Endothelial cell (in vitro differentiated cells): ENCODE measurements around the gene SLC15A5. TPM values are rescaled to one million over a fixed set of nuclear protein-coding genes. Genes with fewer than 3 reads are reported as not detected.

Experiments used
- DNase-seq: peaks from one replicate; pipeline ENCODE4 v3.0.0; 2021; ENCODE audit warnings: low spot score
- H3K27ac Mint-ChIP-seq: one replicate; pipeline ENCODE4 v1.8.0; 2021; ENCODE audit warnings: mixed read lengths, inconsistent platforms; ENCODE audit not compliant: unreplicated experiment
- H3K27me3 Mint-ChIP-seq: one replicate; pipeline ENCODE4 v1.8.0; 2021; ENCODE audit warnings: mild to moderate bottlenecking, moderate library complexity, mixed read lengths, inconsistent platforms; ENCODE audit not compliant: unreplicated experiment
- H3K36me3 Mint-ChIP-seq: one replicate; pipeline ENCODE4 v1.8.0; 2021; ENCODE audit warnings: mild to moderate bottlenecking, low read depth, mixed read lengths, inconsistent platforms; ENCODE audit not compliant: unreplicated experiment
- H3K4me1 Mint-ChIP-seq: one replicate; pipeline ENCODE4 v1.8.0; 2021; ENCODE audit warnings: mild to moderate bottlenecking, mixed read lengths, inconsistent platforms; ENCODE audit not compliant: unreplicated experiment
- H3K4me3 Mint-ChIP-seq: one replicate; pipeline ENCODE4 v1.8.0; 2021; ENCODE audit warnings: mild to moderate bottlenecking, mixed read lengths, inconsistent platforms; ENCODE audit not compliant: unreplicated experiment
- H3K9me3 Mint-ChIP-seq: one replicate; pipeline ENCODE4 v1.8.0; 2021; ENCODE audit warnings: mixed read lengths, inconsistent platforms; ENCODE audit not compliant: unreplicated experiment
- total RNA-seq: library from RNA; stranded (reverse); fragmentation: NEBNext Ultra II Directional; extraction: Animal tissue kit (Norgen Biotek cat#: 25700); gene quantifications from one replicate; pipeline ENCODE4 v1.2.1, GENCODE V29; 2021; ENCODE audit not compliant: unreplicated experiment
- TF ChIP-seq, protein P1 (sequence below): fragments of 200-600 bp; sonication (generic); IDR thresholded peaks from one replicate; pipeline ENCODE4 v1.5.0; 2021; ENCODE audit warnings: antibody characterized with exemption; ENCODE audit not compliant: unreplicated experiment

SLC15A5 gene
- total RNA-seq, 1 donor from 2014 or later: not detected

DNA sequence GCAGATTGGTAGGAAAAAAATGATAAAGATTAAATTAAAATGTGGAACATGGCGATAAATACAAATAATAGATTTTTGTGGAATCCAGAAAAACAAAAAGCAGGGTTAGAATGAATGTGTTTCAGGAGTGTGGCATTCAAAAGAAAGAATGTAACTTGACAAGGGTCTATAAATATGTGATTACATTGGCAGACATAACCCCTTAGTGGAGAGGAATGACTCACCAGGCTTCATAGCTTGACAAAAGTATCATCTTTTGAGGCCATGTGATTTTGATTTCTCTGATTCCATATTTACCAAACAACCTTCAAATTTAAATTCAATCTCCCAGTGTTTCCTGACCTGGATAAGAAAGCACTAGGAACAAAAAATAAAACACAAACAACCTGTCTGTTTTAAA lies 45.5 kb upstream of the SLC15A5 start:
- DNase-seq: no peak
- Mint-ChIP-seq H3K27me3 (no peaks in the 10 kb centered on the region), H3K27ac (no peak overlapping the region), H3K36me3 (no peaks in the 10 kb centered on the region), H3K9me3 (no peaks in the 10 kb centered on the region), H3K4me1 (no peaks in the 10 kb centered on the region), H3K4me3 (no peak overlapping the region)
- TF ChIP-seq, protein P1, sequence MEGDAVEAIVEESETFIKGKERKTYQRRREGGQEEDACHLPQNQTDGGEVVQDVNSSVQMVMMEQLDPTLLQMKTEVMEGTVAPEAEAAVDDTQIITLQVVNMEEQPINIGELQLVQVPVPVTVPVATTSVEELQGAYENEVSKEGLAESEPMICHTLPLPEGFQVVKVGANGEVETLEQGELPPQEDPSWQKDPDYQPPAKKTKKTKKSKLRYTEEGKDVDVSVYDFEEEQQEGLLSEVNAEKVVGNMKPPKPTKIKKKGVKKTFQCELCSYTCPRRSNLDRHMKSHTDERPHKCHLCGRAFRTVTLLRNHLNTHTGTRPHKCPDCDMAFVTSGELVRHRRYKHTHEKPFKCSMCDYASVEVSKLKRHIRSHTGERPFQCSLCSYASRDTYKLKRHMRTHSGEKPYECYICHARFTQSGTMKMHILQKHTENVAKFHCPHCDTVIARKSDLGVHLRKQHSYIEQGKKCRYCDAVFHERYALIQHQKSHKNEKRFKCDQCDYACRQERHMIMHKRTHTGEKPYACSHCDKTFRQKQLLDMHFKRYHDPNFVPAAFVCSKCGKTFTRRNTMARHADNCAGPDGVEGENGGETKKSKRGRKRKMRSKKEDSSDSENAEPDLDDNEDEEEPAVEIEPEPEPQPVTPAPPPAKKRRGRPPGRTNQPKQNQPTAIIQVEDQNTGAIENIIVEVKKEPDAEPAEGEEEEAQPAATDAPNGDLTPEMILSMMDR: no peak

DNA sequence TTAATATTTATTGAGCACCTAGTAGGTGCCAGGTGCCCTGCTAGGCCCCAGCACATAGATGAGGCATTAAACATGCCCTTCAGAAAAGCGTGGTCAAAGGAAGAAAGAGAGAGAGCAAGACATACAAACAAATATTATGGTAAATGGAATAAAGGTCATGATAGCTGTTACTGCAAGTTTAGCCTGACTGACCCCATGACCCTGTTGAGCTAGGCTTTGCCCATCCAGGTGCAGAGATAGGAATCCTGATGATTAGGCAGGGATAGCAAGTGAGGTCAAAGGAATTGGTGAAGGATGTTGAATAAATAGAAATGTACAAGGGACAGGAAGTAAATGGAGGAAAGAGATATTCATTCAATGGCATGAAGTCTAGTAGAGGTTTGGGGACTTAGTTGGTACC lies 33.4 kb upstream of the SLC15A5 start:
- H3K4me3 Mint-ChIP-seq: no peak overlapping the region
- no peaks in the 10 kb centered on the region for H3K9me3 Mint-ChIP-seq
- H3K4me1 Mint-ChIP-seq: no peaks in the 10 kb centered on the region
- H3K27ac Mint-ChIP-seq: no peak overlapping the region
- H3K27me3 Mint-ChIP-seq: no peaks in the 10 kb centered on the region
- TF ChIP-seq, protein P1: no peak
- peaks cover 8% of the 10 kb centered on the region for H3K36me3 Mint-ChIP-seq
- DNase-seq: no peak

DNA sequence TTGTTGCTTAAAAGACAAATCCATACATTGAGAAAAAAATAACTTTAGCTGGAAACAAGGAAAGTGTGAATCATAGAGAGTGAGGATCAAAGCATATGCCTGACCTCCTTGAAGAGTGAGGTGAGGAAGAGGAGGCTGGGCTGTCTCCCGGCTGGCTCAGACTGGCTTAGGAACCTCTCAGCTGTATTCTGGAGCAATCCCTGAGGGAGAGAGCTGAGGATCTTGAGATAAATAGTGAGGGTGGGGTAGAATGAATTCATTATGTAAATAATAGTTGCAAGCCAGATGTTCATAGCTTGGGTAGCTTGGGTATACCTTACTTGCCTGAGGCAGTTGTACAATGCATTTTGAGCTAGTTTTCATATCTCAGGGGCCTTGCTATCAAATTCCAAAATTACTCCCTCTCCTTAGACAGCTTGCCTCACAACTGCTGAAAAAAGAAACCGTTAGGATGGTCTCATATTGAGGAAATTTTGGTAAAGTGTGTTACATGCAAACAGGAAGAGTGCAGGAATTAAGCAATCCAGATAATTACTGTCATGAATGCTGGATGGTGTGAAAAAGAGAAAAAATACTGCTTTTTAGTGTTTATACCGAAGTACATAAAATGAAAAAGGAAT lies 30.5 kb upstream of the SLC15A5 start:
- Mint-ChIP-seq H3K27me3 (no peaks in the 10 kb centered on the region), H3K36me3 (peaks cover 8% of the 10 kb centered on the region), H3K9me3 (no peaks in the 10 kb centered on the region), H3K4me3 (no peak overlapping the region), H3K4me1 (no peaks in the 10 kb centered on the region), H3K27ac (no peak overlapping the region)
- TF ChIP-seq, protein P1: no peak
- no peak for DNase-seq

DNA sequence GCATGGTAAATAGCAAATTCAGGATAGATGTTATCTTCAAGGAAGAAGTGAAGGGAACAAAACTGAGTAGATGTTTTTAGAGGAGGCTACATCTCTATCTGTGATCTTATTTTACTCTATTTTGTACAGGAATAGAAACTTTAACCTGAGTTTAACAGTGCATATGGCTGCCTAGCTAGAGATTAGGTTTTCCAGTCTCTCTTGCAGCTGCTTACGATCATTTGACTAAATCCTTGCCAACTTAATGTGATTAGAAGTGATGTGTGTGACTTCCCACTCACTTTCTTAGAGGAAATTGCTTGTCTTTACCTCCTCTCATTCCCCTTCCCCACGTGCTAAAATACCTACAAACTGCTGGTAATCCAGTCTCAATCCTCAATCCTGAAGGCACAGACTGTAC lies 26.5 kb upstream of the SLC15A5 start:
- DNase-seq: no peak
- TF ChIP-seq, protein P1: no peak
- Mint-ChIP-seq H3K9me3 (no peaks in the 10 kb centered on the region), H3K4me3 (no peak overlapping the region), H3K27ac (no peak overlapping the region), H3K36me3 (no peaks in the 10 kb centered on the region), H3K4me1 (no peaks in the 10 kb centered on the region), H3K27me3 (no peaks in the 10 kb centered on the region)

DNA sequence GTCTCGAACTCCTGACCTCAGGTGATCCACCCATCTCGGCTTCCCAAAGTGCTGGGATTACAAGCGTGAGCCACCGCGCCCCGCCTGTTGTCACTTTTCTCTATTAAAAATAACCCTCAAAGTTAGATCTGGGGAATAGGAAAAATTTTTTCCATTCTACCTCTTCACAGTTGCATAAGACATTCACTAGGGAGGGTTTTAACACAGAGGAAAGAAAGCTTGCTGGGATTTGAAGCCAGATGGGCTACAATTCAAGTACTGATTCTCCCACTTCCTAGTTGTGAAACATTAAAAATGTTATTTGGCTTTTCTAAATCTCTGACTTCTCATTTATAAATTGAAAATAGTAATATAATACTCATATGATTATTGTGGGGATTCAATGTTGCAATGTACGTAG lies 23.3 kb upstream of the SLC15A5 start:
- Mint-ChIP-seq H3K4me1 (no peaks in the 10 kb centered on the region), H3K27me3 (no peaks in the 10 kb centered on the region), H3K4me3 (no peak overlapping the region), H3K27ac (no peak overlapping the region), H3K9me3 (no peaks in the 10 kb centered on the region), H3K36me3 (no peaks in the 10 kb centered on the region)
- TF ChIP-seq, protein P1: no peak
- no peak for DNase-seq
